K562 (cell line): ENCODE data around the gene HDAC9. TPM values are rescaled to one million over a fixed set of nuclear protein-coding genes. Genes with fewer than 3 reads are reported as not detected.

ENCODE experiments used
- ATAC-seq: fragments of 200-7000 bp; cut with Tn5 transposase; 3 replicates; pipeline ENCODE4 v1.9.1; 2020; ENCODE audit warnings: moderate library complexity
- BruUV-seq: library from RNA; stranded (reverse); fragments of 400-500 nt; replicated peaks from 2 replicates; lab custom pipeline; 2021; lab: Mats Ljungman, UMichigan
- CTCF ChIA-PET: fragments of 300-600 bp; formaldehyde crosslinking; extraction: SDS; loops from one replicate; lab custom pipeline; 2021; ENCODE audit warnings: low intra/inter-chr PET ratio; lab: Yijun Ruan, JAX
- POLR2A ChIA-PET: fragments of 300-600, 350-650 bp; sonication (Branson Sonifier 250); formaldehyde crosslinking; extraction: SDS; loops from one replicate; lab custom pipeline; 2021; ENCODE audit warnings: antibody characterized with exemption, inconsistent platforms; lab: Yijun Ruan, JAX
- DNase-seq, 4 experiments: peaks; one replicate each; pipeline versions ENCODE4 v3.0.0 to v3.0.0-alpha.2; 2011 to 2018; ENCODE audit warnings: low spot score in 3 of 4, mixed read lengths in 3 of 4; ENCODE audit errors: extremely low read depth in 1 of 4
- FAIRE-seq: peaks from 2 replicates; lab custom pipeline; 2011; peaks lifted over from hg19 to GRCh38; lab: Jason Lieb, UNC
- H2AFZ ChIP-seq: 2 replicates; pipeline ENCODE4 v1.6.0; 2011; ENCODE audit warnings: low read depth, low read length, control low read depth, inconsistent platforms
- H3K27ac ChIP-seq: fragments of 200-600 bp; 3 replicates; pipeline ENCODE4 v1.8.0; 2011; ENCODE audit warnings: low read depth, mild to moderate bottlenecking, control low read depth, inconsistent platforms, low read length, moderate library complexity, mixed read lengths; ENCODE audit errors: extremely low read depth
- H3K27me3 ChIP-seq, 2 experiments: fragments of 300-600 bp in 1 of 2; 2 replicates in 1 of 2; 3 replicates in 1 of 2; pipeline versions ENCODE4 v1.6.0 to v1.8.0; 2011; ENCODE audit warnings: inconsistent platforms in 2 of 2, low read length in 2 of 2, mild to moderate bottlenecking in 1 of 2, mixed read lengths in 1 of 2, moderate library complexity in 1 of 2; ENCODE audit not compliant: control insufficient read depth in 2 of 2, insufficient read depth in 2 of 2
- H3K36me3 ChIP-seq: fragments of 300-600 bp; 3 replicates; pipeline ENCODE4 v1.8.0; 2011; ENCODE audit warnings: mild to moderate bottlenecking, low read length, inconsistent platforms; ENCODE audit not compliant: control insufficient read depth, insufficient read depth
- H3K4me1 ChIP-seq, 2 experiments: fragments of 200-600 bp in 1 of 2; replicated peaks in 1 of 2; 2 replicates in 1 of 2; 3 replicates in 1 of 2; pipeline versions ENCODE4 v1.5.1 to v1.8.0; 2011; ENCODE audit warnings: inconsistent platforms in 2 of 2, low read length in 2 of 2, mild to moderate bottlenecking in 1 of 2, mixed read lengths in 1 of 2, moderate library complexity in 1 of 2; ENCODE audit not compliant: control insufficient read depth in 2 of 2, insufficient read depth in 2 of 2
- H3K4me2 ChIP-seq: 2 replicates; pipeline ENCODE4 v1.6.1; 2011; ENCODE audit warnings: low read length, control low read depth, inconsistent platforms, mixed read lengths; ENCODE audit not compliant: insufficient read depth
- H3K4me3 ChIP-seq: fragments of 200-600 bp; sonication (generic), shearing (Covaris generic); 2 replicates; pipeline ENCODE4 v1.5.1; 2016; ENCODE audit warnings: control low read depth, inconsistent platforms
- H3K79me2 ChIP-seq: fragments of 200-600 bp; 3 replicates; pipeline ENCODE4 v1.8.0; 2011; ENCODE audit warnings: low read length, inconsistent platforms; ENCODE audit not compliant: control insufficient read depth, insufficient read depth
- H3K9ac ChIP-seq, 2 experiments: 2 replicates each; pipeline versions ENCODE4 v1.6.0 to v1.6.1; 2011; ENCODE audit warnings: low read depth in 2 of 2, low read length in 2 of 2, control low read depth in 1 of 2, inconsistent platforms in 1 of 2, mild to moderate bottlenecking in 1 of 2, mixed read lengths in 1 of 2; ENCODE audit not compliant: insufficient read depth in 1 of 2
- H3K9me1 ChIP-seq: one replicate; pipeline ENCODE4 v1.6.0; 2011; ENCODE audit warnings: inconsistent platforms, mild to moderate bottlenecking, low read length, moderate library complexity; ENCODE audit not compliant: control insufficient read depth, insufficient read depth
- H3K9me3 ChIP-seq: replicated peaks from 2 replicates; pipeline ENCODE4 v1.5.1; 2011; ENCODE audit warnings: low read depth, low read length, inconsistent platforms; ENCODE audit not compliant: control insufficient read depth, insufficient read depth
- H4K20me1 ChIP-seq: replicated peaks from 2 replicates; pipeline ENCODE4 v1.6.1; 2011; ENCODE audit warnings: low read length, inconsistent platforms, mixed read lengths; ENCODE audit not compliant: control insufficient read depth, insufficient read depth
- CC2D1A ChIP-seq: fragments of 450-650 bp; IDR thresholded peaks from 2 replicates; pipeline ENCODE4 v1.6.1; 2017; ENCODE audit warnings: mild to moderate bottlenecking
- HEY1 ChIP-seq: fragments of 250-450 bp; sonication (Bioruptor Pico); IDR thresholded peaks from 2 replicates; pipeline ENCODE4 v1.5.0; 2020; ENCODE audit warnings: mild to moderate bottlenecking, moderate library complexity, borderline replicate concordance
- RFX5 ChIP-seq: IDR thresholded peaks from 2 replicates; pipeline ENCODE4 v1.6.1; 2011; ENCODE audit warnings: low read depth, mild to moderate bottlenecking, improper control_type of control experiment, low read length
- WGBS: fragments of 100-300 bp; shearing (Covaris generic); methylation state at CpG from one replicate; pipeline ENCODE4 v1.1.6; 2016; ENCODE audit warnings: low coverage, mixed read lengths; ENCODE audit not compliant: insufficient coverage; ENCODE audit errors: missing lambda C conversion rate; 5-methylcytosine and 5-hydroxymethylcytosine counted together
- in situ Hi-C: fragments of 300-500 bp; cut with MboI; formaldehyde crosslinking; loops from 4 replicates; pipeline ENCODE4 v1.15.0; 2018; ENCODE audit warnings: inconsistent platforms, mixed read lengths
- intact Hi-C: fragments of 100-400 bp; cut with micrococcal nuclease; formaldehyde crosslinking; loops from 2 replicates; pipeline ENCODE4 v1.14.2; 2022
- polyA plus RNA-seq, 8 experiments: library from polyadenylated mRNA; depleted of rRNA in 4 of 8; stranded (reverse) in 5 of 8; unstranded in 3 of 8; fragments of >200 nt; fragmentation: Nextera tagmentation in 2 of 8; fragmentation: Illumina TruSeq in 1 of 8; extraction: Ambion mirVana in 2 of 8; extraction: Trizol in 1 of 8; gene quantifications; 2 replicates each; pipeline versions ENCODE4 v1.2.1 to v1.2.3, GENCODE V29; 2011 to 2014; ENCODE audit warnings: inconsistent platforms in 1 of 8, missing spikeins in 1 of 8
- total RNA-seq, 7 experiments: library from RNA; depleted of rRNA in 6 of 7; stranded (reverse); fragments of >200 nt in 6 of 7; fragmentation: Illumina TruSeq in 2 of 7; extraction: Trizol in 2 of 7; gene quantifications; 2 replicates each; pipeline versions ENCODE4 v1.2.1 to v1.2.3, GENCODE V29; 2011 to 2021; ENCODE audit warnings: low replicate concordance in 1 of 7
- TF ChIP-seq, protein P1 (sequence below): sonication (generic); formaldehyde crosslinking; IDR thresholded peaks from 2 replicates; pipeline ENCODE4 v1.8.0; 2022; ENCODE audit warnings: mild to moderate bottlenecking, missing genetic modification reagents
- TF ChIP-seq, protein P2 (sequence below): fragments of 250-450 bp; sonication (Bioruptor Pico); IDR thresholded peaks from 2 replicates; pipeline ENCODE4 v1.5.0; 2021; ENCODE audit warnings: mild to moderate bottlenecking, moderate library complexity
- TF ChIP-seq, protein P3 (sequence below), 2 experiments: fragments of 450-650 bp in 1 of 2; sonication (generic) in 1 of 2; formaldehyde crosslinking in 1 of 2; IDR thresholded peaks; 2 replicates each; pipeline versions ENCODE4 v1.7.1 to v1.9.0; 2016 to 2022; ENCODE audit warnings: inconsistent platforms in 1 of 2, mild to moderate bottlenecking in 1 of 2, missing genetic modification reagents in 1 of 2
- TF ChIP-seq, protein P4 (sequence below): fragments of 450-650 bp; IDR thresholded peaks from 2 replicates; pipeline ENCODE4 v1.6.1; 2016; ENCODE audit warnings: antibody characterized with exemption

Gene HDAC9
- total and polyA plus RNA-seq, 9 of the 15 experiments (the other 6 are each of a cell fraction or from before 2014, with no cell fraction given), result 0.08 to 0.91 (median 0.33) TPM

DNA sequence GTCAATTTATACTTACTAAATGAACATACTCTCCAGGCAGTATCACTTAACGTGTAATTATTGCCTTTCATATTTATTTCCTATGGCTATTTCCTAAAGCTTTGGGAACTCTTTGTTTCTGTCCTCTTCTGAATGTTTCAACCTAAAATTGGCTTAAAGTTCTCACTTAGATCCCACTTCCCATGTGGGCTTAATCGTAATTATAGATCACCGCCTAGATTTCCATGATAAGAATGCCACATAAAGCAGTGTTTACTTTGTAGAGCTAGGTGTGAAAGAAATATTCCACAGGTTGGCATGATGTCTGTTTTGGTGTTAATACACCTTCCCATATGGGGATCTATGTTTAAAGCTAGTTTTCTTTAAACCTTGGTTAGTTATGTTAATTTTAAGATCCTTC is 1.5 kb downstream of the HDAC9 start:
- no TSS peak for BruUV-seq
- Histone ChIP-seq H3K27ac (no peak overlapping the region), H3K9ac (no peak overlapping the region), H3K36me3 (no peaks in the 10 kb centered on the region), H3K4me3 (no peak overlapping the region), H3K4me2 (no peak overlapping the region), H3K9me3 (no peaks in the 10 kb centered on the region), H3K79me2 (no peaks in the 10 kb centered on the region), H4K20me1 (no peaks in the 10 kb centered on the region), H3K4me1 (no peaks in the 10 kb centered on the region), H2AFZ (no peak overlapping the region), H3K27me3 (no peaks in the 10 kb centered on the region), H3K9me1 (no peaks in the 10 kb centered on the region)
- DNase-seq (no peak), FAIRE-seq (no peak), ATAC-seq (no peak)
- intact Hi-C loops (no loop called here), in situ Hi-C loops (no loop called here)
- ChIA-PET POLR2A (no interaction called here), CTCF (no interaction called here)
- 2% methylated on average over 3 of the region's 3 CpGs for WGBS
- TF ChIP-seq, protein P1, sequence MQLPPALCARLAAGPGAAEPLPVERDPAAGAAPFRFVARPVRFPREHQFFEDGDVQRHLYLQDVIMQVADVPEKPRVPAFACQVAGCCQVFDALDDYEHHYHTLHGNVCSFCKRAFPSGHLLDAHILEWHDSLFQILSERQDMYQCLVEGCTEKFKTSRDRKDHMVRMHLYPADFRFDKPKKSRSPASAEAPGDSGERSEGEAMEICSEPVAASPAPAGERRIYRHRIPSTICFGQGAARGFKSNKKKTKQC (CRISPR knock-in tag), result no peak
- TF ChIP-seq, protein P2, sequence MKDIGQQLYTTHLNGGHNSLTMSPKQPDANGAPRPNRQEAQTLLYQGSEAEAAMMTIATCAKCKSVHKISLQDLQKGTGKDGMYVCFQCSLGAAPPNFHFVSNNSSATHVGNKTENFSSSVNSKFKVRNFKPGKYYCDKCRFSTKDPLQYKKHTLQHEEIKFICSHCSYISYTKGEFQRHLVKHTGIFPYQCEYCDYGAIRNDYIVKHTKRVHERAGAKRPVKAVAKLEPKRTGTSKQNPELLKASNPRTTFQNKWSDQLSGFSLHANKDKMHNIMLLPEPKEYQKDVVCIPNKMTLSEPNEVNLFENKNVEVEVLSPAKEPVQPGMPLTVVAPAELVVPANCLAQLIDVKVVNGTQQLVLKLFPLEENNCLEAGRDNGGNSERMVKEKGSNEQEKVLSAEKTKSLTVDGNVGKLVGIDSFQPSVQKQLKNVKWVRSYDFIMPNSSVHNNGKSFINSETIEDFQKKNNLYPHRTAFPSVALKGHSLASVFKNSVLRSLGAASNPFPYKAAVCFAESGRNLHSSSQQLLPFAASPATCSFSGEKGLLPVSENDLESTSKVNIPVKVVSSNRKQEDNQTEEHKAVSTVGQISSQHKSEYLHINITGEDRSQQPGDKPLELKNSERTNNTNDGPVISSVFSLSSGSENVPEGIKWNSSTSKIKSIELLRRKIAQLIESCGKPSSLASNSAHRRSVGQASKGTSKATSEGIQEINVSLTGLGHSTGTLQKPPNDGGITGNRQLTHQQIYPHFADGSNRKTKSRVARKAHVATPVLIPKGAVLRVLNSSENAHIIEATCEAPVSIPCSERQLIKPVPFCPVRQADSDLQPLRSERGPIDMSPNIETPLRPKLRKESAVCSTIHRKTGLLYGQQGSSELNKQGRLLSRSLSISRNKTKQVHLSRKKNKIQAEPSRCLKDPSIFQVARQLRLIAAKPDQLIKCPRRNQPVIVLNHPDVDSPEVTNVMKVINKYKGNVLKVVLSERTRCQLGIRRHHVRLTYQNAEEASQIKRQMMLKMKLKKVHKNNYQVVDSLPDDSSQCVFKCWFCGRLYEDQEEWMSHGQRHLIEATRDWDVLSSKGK (CRISPR knock-in tag), result no peak
- TF ChIP-seq, protein P3, sequence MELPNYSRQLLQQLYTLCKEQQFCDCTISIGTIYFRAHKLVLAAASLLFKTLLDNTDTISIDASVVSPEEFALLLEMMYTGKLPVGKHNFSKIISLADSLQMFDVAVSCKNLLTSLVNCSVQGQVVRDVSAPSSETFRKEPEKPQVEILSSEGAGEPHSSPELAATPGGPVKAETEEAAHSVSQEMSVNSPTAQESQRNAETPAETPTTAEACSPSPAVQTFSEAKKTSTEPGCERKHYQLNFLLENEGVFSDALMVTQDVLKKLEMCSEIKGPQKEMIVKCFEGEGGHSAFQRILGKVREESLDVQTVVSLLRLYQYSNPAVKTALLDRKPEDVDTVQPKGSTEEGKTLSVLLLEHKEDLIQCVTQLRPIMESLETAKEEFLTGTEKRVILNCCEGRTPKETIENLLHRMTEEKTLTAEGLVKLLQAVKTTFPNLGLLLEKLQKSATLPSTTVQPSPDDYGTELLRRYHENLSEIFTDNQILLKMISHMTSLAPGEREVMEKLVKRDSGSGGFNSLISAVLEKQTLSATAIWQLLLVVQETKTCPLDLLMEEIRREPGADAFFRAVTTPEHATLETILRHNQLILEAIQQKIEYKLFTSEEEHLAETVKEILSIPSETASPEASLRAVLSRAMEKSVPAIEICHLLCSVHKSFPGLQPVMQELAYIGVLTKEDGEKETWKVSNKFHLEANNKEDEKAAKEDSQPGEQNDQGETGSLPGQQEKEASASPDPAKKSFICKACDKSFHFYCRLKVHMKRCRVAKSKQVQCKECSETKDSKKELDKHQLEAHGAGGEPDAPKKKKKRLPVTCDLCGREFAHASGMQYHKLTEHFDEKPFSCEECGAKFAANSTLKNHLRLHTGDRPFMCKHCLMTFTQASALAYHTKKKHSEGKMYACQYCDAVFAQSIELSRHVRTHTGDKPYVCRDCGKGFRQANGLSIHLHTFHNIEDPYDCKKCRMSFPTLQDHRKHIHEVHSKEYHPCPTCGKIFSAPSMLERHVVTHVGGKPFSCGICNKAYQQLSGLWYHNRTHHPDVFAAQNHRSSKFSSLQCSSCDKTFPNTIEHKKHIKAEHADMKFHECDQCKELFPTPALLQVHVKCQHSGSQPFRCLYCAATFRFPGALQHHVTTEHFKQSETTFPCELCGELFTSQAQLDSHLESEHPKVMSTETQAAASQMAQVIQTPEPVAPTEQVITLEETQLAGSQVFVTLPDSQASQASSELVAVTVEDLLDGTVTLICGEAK (IDR thresholded peaks at IDR 0.05), result no peak
- TF ChIP-seq, protein P3 (CRISPR knock-in tag; IDR thresholded peaks at IDR 0.05), result no peak
- TF ChIP-seq CC2D1A, result no peak
- TF ChIP-seq, protein P4, sequence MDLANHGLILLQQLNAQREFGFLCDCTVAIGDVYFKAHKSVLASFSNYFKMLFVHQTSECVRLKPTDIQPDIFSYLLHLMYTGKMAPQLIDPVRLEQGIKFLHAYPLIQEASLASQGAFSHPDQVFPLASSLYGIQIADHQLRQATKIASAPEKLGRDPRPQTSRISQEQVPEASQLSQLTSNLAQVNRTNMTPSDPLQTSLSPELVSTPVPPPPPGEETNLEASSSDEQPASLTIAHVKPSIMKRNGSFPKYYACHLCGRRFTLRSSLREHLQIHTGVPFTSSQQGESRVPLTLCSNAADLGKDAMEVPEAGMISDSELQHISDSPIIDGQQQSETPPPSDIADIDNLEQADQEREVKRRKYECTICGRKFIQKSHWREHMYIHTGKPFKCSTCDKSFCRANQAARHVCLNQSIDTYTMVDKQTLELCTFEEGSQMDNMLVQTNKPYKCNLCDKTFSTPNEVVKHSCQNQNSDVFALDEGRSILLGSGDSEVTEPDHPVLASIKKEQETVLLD, result no peak
- TF ChIP-seq HEY1 (CRISPR knock-in tag), result no peak
- TF ChIP-seq RFX5, result no peak
